ENCODE results near the gene ADAMTS15. TPM values are rescaled to one million over a fixed set of nuclear protein-coding genes. Genes with fewer than 3 reads are reported as not detected.
A peak's percentile ranks its signal among the peaks of the same experiment; 100 is the strongest.

ADAMTS15 gene
- total RNA-seq, 1 donor from 2014 or later: 9.9 TPM

DNA sequence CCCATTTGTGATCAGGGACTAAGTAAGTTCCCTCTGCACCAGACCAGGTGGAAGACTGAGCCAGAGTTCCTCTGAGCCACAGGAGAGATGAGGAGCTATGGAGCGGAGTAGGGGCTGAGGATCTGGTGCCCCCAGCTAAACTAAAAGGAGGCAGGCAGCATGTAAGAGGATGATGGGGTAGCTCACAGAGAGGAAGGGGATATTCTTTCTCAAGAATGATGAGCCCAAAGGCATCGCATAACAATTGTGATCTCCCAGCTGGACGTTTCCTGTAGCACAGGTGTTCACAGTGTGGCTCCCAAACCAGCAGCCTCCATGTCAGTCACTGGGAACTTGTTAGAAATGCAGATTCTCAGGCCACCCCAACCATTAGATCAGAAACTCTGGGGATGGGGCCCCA, 44.5 kb upstream of the ADAMTS15 start:
- peak overlapping the region; percentile 40 for H3K27ac Mint-ChIP-seq
- no peaks in the 10 kb centered on the region for H3K36me3 Mint-ChIP-seq
- H3K4me3 Mint-ChIP-seq: no peak overlapping the region
- H3K9me3 Mint-ChIP-seq: no peaks in the 10 kb centered on the region
- TF ChIP-seq, protein P1, sequence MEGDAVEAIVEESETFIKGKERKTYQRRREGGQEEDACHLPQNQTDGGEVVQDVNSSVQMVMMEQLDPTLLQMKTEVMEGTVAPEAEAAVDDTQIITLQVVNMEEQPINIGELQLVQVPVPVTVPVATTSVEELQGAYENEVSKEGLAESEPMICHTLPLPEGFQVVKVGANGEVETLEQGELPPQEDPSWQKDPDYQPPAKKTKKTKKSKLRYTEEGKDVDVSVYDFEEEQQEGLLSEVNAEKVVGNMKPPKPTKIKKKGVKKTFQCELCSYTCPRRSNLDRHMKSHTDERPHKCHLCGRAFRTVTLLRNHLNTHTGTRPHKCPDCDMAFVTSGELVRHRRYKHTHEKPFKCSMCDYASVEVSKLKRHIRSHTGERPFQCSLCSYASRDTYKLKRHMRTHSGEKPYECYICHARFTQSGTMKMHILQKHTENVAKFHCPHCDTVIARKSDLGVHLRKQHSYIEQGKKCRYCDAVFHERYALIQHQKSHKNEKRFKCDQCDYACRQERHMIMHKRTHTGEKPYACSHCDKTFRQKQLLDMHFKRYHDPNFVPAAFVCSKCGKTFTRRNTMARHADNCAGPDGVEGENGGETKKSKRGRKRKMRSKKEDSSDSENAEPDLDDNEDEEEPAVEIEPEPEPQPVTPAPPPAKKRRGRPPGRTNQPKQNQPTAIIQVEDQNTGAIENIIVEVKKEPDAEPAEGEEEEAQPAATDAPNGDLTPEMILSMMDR (IDR thresholded peaks at IDR 0.05; ENCODE audit: unreplicated experiment): no peak
- peaks cover 26% of the 10 kb centered on the region for H3K27me3 Mint-ChIP-seq (ENCODE audit: low read depth)
- no peak for DNase-seq (ENCODE audit: low spot score in 2 of 2, unreplicated experiment in 2 of 2)
- peaks cover 32% of the 10 kb centered on the region for H3K4me1 Mint-ChIP-seq

DNA sequence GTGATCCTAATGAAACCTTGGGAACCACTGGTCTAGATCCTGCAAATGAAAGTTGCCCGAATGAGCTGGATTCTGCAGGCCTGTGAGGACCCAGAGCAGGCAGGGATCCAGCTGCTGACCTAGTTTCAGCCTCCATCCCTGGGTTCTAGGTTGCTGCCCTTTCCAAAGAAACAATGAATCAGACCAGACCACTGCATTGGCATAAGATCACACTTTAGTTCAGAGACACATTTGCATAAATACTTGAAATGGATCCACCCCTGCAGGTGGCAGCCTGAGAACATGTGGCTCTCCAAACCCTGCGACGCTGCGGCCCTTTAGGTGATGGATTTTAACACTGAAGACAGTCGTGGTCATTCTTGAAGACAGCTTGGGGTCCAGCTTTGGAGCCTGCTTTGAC, 43.7 kb upstream of the ADAMTS15 start:
- H3K27ac Mint-ChIP-seq: no peak overlapping the region

DNA sequence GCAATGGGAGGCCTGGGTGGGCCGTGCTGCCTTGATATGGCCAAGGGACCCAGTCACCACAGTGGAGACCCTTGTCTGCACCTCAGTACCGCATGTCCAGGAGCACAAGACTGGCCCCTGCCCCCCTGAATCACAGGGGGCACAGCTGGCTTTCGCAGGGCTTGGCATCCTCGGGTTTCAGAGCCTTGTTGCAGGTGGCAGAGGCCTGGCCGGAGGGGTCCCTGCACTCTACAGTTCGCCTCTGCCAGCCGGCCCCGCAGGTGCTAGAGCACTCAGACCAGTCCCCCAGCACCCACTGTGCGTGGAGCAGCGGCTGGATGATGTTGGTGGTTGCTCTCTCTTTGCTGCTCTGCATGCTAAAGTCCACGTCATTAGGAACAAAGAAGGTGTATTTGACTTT, 43.0 kb upstream of the ADAMTS15 start:
- peaks cover 35% of the 10 kb centered on the region for H3K27me3 Mint-ChIP-seq (ENCODE audit: low read depth)
- TF ChIP-seq, protein P1 (IDR thresholded peaks at IDR 0.05; ENCODE audit: unreplicated experiment): no peak
- H3K36me3 Mint-ChIP-seq: no peaks in the 10 kb centered on the region
- no peaks in the 10 kb centered on the region for H3K9me3 Mint-ChIP-seq
- H3K27ac Mint-ChIP-seq: no peak overlapping the region
- no peak overlapping the region for H3K4me3 Mint-ChIP-seq
- DNase-seq (ENCODE audit: low spot score in 2 of 2, unreplicated experiment in 2 of 2): no peak
- peaks cover 27% of the 10 kb centered on the region for H3K4me1 Mint-ChIP-seq

More for the DNA sequence above, 43.7 kb upstream of the ADAMTS15 start:
- H3K4me1 Mint-ChIP-seq: peaks cover 32% of the 10 kb centered on the region
- DNase-seq (ENCODE audit: low spot score in 2 of 2, unreplicated experiment in 2 of 2): no peak
- peaks cover 29% of the 10 kb centered on the region for H3K27me3 Mint-ChIP-seq (ENCODE audit: low read depth)
- H3K9me3 Mint-ChIP-seq: no peaks in the 10 kb centered on the region
- no peak overlapping the region for H3K4me3 Mint-ChIP-seq
- no peaks in the 10 kb centered on the region for H3K36me3 Mint-ChIP-seq
- TF ChIP-seq, protein P1 (IDR thresholded peaks at IDR 0.05; ENCODE audit: unreplicated experiment): no peak

DNA sequence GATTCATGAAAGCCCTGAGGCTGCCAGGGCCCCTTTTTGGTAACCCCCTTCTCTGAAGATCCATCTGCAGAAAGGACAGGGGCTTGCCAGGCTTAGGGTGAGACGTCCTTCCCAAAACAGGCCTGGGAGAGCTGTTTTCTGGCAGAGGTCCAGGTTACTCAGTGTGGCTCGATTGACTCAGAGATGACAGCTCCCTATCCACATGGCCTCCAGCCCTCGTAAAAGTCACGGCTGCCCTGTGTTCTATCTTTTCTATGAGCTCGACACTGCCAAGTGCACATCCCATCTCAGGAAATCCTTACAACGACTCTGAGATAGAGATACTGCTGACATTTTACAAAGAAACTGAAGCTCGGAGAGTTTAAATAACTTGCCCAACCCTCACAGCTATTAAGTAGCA, 40.5 kb upstream of the ADAMTS15 start:
- TF ChIP-seq, protein P1 (IDR thresholded peaks at IDR 0.05; ENCODE audit: unreplicated experiment): no peak
- Mint-ChIP-seq H3K4me1 (peaks cover 14% of the 10 kb centered on the region), H3K9me3 (no peaks in the 10 kb centered on the region), H3K27ac (no peak overlapping the region), H3K36me3 (no peaks in the 10 kb centered on the region), H3K4me3 (no peak overlapping the region), H3K27me3 (ENCODE audit: low read depth) (peaks cover 50% of the 10 kb centered on the region)
- DNase-seq (ENCODE audit: low spot score in 2 of 2, unreplicated experiment in 2 of 2): no peak

DNA sequence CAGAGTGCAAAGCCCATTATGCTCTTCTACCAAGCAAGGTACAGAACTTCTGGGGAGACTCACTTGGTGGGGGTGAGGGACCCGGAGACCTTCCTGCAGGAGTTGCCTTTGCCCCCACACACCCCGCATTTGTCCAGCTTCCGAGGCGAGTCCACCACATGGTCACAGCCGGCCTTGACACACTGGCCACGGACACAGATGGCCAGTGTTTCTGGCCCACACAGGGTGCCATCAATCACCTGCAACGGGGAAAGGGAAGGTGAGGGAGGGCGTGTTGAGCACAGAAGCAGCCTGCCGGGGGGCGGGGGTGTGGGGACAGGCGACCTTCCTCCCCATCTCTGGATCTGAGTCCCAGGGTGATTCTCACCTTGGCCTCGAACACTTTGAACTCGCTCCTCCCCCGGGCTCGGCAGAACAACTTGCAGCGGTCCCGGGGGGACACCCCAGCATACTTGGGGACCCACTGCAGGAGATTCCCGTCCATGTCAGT, 40.0 kb upstream of the ADAMTS15 start:
- Mint-ChIP-seq H3K27me3 (ENCODE audit: low read depth) (peaks cover 55% of the 10 kb centered on the region), H3K36me3 (no peaks in the 10 kb centered on the region), H3K27ac (no peak overlapping the region), H3K4me3 (no peak overlapping the region), H3K9me3 (no peaks in the 10 kb centered on the region), H3K4me1 (peaks cover 9% of the 10 kb centered on the region)
- TF ChIP-seq, protein P1 (IDR thresholded peaks at IDR 0.05; ENCODE audit: unreplicated experiment): no peak
- DNase-seq (ENCODE audit: low spot score in 2 of 2, unreplicated experiment in 2 of 2): no peak

DNA sequence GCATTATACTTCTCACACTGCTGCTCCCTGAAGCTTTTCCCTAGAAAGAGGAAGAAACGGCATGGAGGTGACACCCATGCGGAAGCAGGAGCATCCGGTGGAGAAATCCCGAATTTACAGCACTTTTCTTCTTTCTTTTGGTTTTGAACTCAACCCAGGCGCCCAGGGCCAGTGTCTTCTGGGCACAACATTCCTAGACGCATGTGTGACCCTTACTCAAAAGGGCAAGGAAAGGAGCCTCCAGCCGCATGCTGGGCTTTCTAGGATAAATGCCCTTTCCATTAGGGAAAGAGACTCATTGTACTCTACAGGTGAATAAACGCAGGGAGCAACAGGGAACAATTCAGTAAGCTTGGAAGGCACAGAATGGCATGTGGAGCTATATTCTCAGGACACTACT, 39.5 kb upstream of the ADAMTS15 start:
- H3K36me3 Mint-ChIP-seq: no peaks in the 10 kb centered on the region
- TF ChIP-seq, protein P1 (IDR thresholded peaks at IDR 0.05; ENCODE audit: unreplicated experiment): no peak
- DNase-seq (ENCODE audit: low spot score in 2 of 2, unreplicated experiment in 2 of 2): no peak
- no peak overlapping the region for H3K27ac Mint-ChIP-seq
- H3K9me3 Mint-ChIP-seq: no peaks in the 10 kb centered on the region
- H3K4me1 Mint-ChIP-seq: peaks cover 8% of the 10 kb centered on the region
- H3K4me3 Mint-ChIP-seq: no peak overlapping the region
- peaks cover 59% of the 10 kb centered on the region for H3K27me3 Mint-ChIP-seq (ENCODE audit: low read depth)

Data from mesothelial cell of epicardium (in vitro differentiated cells).